Fibroblast of peridontal ligament (primary cell): Measurements from ENCODE around the gene PLXNA1.

Source experiments
- DNase-seq: peaks from one replicate; pipeline ENCODE4 v3.0.0-alpha.2; 2010; ENCODE audit errors: extremely low read depth

Gene PLXNA1

DNA sequence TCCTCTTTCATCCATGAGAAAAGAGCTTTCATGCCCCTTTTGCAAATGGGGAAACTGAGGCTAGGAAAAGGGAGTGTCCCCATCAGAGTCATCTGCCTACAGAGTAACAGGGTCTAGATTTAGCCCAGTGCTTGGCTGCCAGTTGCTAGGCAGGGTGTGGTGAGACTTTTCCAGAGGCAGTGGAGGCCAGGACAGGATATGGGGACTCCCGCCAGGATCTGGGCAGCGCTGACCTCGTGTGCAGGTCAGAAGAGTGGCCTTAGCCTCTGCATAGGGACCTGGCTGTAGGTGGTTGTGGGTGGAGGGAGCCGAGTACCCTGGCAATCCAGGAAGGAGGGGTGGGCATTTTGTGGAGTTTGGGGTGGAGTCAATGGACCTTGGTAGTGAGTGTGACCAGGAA lies 4.2 kb downstream of the PLXNA1 start:
- DNase-seq = no peak

DNA sequence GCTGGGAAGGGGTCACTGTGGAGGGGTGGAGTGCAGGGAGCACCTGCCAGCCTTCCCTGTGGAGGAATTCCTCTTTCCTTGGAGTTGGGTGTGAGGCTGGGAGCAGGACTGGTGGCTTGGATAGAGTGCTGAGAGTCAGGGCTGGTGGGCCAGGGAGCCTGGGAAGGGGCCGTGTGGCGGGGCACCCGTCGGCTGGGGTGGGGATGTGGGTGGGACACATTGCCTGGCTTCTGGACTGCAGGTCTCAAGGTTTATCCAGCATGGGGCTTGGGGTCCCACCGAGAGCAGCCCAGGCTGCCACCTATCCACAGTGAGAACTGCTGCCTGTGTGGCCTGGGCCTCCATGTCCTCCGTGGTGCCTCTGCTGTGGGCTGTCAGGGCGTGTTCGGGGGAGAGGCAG lies 4.7 kb downstream of the PLXNA1 start:
- no peak for DNase-seq

DNA sequence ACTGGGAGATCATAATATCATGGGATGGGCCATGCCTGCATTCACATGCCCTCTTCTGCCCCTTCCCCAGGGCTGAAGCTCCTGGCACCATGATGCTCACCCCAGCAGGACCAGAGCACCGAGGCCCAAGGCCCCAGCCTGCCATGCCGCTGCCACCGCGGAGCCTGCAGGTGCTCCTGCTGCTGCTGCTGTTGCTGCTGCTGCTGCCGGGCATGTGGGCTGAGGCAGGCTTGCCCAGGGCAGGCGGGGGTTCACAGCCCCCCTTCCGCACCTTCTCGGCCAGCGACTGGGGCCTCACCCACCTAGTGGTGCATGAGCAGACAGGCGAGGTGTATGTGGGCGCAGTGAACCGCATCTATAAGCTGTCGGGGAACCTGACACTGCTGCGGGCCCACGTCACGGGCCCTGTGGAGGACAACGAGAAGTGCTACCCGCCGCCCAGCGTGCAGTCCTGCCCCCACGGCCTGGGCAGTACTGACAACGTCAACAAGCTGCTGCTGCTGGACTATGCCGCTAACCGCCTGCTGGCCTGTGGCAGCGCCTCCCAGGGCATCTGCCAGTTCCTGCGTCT lies 5.6 kb downstream of the PLXNA1 start:
- DNase-seq = no peak

DNA sequence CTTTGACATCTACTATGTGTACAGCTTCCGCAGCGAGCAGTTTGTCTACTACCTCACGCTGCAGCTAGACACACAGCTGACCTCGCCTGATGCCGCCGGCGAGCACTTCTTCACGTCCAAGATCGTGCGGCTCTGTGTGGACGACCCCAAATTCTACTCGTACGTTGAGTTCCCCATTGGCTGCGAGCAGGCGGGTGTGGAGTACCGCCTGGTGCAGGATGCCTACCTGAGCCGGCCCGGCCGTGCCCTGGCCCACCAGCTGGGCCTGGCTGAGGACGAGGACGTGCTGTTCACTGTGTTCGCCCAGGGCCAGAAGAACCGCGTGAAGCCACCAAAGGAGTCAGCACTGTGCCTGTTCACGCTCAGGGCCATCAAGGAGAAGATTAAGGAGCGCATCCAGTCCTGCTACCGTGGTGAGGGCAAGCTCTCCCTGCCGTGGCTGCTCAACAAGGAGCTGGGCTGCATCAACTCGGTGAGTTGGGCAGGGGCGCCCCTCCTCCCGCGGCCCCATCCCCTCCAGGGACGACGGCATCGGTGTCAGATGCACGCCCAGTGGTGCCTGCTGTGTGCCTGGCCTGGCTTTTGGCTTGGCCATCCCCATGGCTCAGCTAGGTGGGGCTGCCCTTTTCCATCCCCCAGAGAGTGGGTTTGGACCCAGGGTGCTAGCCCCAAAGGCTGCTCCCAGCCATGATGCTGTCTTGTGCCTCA lies 6.6 kb downstream of the PLXNA1 start:
- DNase-seq = no peak

DNA sequence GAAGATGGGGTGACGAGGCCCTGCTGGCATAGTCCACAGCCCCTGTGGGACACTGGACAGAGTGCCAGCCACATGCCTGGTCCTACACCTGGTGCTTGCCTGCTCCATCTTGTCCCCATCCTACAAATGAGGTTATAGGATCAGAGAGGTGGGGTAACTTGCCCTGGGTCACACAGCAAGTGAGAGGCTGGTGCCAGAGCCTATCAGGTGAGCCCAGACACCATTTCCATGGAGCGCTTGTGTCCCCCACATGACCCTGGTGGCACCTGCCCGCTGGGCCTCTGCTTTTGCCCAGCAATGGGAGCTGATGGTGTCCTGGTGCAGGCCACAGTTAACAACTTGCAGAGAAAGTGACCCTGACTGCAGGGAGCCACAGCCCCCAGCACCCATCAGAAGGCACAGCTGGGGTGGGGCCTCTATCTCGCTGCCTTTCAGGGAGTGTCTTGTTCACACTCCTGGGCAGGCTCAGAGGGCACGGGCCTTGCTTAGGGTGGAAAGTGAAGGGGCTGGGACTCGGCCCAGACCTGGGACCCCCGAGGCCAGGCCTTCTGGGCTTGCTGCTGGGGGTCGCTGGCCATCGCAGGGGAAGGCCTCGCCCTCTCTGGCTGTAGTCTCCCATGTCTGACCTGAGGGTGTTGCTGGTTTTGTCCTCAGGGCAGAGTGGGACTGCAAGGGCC lies 7.2 kb downstream of the PLXNA1 start:
- no peak for DNase-seq

DNA sequence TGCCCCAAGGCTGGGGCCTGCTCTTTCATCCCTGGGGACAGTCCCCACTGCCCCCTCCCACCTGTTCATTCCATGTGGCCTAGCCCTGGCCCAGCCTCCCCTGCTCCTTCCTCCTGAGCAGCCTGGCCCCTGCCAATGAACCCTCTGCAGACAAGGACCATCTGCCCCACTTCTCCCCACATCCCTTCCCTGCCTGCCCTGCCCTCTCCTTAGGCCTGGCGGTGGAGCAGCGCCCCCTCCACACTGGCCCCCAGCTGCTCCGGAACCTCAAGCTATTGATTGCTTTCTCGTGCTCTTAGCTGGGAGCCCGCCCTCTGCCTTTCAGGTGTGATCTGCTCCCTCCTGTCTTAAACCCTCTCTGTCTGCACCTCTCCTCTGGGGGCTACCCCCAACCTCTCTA lies 8.0 kb downstream of the PLXNA1 start:
- no peak for DNase-seq

DNA sequence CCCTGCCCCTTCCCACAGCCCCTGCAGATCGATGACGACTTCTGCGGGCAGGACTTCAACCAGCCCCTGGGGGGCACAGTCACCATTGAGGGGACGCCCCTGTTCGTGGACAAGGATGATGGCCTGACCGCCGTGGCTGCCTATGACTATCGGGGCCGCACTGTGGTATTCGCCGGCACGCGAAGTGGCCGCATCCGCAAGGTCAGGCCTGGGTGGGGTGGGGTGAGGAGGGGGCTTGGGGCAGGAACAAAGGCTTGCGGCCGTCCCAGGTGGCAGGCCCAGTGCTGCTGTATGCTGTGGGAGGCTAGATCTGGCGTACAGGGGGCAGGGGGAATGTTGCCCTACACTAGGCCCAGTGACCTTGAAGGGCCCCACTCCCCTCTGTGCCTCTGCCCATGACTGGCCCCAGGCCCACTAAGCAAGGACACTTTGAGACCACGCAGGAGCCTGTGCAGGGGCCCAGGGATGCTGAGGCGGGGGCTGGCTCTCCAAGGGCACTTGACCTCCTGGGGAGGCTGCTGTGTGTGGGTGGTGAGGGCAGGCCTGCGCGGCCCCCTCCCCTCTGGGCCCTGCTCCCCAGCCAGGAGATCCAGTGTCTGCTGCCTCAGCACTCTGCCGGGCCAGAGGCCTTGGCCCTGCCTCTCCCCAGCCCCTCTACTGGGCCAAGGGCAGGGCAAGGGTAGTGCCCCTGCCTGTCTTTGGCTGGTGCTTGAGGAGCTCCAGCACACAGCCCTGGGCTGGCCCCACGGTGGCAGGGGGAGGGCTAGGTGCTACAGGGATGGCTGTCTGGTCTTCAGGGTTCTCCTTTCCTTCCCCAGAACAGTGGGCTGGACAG lies 8.7 kb downstream of the PLXNA1 start:
- no peak for DNase-seq

DNA sequence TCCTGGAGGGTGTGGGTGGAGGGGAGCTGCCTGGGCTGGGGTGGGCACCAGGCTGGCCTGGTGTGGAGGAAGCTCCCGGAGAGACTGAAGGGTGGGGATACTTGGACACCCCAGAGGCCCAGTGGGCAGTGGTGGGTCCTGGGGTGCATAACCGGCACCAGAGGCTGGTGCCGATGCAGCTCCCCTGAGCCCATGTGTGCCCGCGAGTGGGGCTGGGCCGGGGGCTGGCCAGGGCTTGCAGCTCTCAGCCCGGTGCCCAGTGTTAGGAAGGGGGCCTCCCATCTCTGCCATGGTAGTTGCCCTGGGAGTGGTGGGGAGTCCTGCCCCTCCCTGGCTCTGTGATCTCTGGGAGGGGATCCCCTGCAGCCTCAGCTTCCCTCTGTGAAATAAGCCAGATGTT lies 9.3 kb downstream of the PLXNA1 start:
- no peak for DNase-seq

DNA sequence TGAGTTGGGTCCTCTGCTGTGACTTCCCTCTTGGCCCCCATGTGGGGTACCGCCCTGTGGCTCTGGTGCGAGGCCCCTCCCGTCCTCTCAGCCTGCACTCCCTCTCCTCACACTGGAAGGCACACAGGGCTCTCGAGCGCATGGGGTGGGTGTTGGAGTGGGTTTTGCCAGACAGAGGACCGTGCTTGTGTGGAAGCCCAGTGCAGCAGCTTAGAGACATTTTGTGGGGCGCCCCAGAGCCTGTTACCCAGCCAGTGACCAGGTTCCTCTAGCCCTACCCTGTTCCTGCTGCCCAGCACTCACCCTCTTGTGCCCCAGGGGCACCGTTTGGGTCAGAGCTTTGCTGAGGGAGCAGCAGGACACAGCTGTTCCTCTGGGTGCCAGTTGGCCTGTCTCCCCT lies 9.9 kb downstream of the PLXNA1 start:
- no peak for DNase-seq

DNA sequence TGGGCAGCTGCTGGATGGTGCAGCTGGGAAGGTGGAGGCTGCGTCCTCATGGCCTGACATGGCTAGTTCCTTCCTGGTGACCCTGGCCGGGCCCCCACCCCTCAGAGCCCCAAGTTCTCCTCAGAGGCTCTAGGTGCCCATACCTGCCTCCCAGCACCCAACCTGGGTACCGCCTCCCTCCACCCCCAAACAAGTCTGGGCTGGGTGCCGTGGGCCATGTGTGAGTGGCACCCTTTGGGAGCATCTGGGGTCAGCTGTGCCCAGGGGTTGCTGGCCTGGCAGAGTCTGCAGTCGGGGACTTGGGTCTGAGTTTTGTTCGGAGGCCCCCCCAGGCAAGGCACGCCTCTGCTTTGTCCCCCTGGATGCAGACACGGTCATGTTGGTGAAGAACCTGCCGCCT lies 10.5 kb downstream of the PLXNA1 start:
- no peak for DNase-seq

DNA sequence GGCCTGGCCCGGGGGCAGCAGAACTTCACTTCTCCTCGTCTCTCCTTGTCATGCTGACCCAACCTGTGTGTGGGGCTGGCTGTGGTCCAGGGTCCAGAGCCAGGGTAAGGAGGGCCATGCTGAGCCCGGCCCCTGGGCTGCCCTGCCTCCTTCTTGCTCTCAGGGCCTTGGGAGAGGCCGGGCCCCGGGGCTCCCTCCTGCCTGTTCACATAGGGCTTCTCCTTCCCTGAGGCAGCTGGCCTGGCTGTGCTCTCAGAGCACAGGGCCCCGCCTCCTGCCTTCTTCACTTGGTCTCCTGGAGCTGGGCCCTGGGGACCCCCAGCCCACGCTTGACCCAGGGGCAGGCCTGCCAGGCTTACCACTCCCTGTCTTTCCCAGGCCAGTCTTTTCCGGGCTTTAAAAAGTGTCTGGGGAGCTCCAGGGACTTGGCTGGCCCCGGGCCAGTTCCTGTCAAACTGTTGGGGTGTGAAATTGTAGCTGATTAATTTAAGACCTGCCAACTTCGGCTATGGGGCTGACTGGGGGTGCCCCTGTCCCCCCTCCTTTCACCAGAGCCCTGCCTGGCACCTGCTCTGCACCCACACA lies 11.8 kb downstream of the PLXNA1 start:
- no peak for DNase-seq

DNA sequence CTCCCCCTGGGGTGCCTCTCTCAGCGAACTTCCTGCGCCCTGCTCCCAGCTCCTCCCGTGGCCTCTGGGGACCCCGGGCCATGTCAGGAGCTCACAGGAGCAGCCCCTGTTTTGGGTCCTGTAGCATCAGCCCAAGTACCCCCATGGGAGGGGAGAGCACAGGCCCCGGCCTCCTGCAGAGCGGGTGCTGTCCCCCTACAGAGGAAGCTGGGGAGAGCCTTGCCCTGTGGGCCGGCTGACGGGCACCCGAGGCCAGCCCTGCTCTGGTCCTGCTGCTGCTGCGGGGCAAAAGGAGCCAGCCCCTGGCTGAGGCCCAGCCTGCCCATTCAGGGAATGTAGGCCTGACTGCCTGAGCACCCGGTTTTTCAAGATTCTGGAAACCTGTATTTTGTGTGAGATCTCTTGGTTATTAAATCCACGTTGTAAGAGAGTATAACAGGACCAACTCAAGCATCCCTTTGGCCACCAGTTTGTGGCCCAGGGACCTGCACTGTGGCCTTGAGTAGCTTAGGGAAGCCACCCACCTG lies 12.4 kb downstream of the PLXNA1 start:
- DNase-seq = no peak

DNA sequence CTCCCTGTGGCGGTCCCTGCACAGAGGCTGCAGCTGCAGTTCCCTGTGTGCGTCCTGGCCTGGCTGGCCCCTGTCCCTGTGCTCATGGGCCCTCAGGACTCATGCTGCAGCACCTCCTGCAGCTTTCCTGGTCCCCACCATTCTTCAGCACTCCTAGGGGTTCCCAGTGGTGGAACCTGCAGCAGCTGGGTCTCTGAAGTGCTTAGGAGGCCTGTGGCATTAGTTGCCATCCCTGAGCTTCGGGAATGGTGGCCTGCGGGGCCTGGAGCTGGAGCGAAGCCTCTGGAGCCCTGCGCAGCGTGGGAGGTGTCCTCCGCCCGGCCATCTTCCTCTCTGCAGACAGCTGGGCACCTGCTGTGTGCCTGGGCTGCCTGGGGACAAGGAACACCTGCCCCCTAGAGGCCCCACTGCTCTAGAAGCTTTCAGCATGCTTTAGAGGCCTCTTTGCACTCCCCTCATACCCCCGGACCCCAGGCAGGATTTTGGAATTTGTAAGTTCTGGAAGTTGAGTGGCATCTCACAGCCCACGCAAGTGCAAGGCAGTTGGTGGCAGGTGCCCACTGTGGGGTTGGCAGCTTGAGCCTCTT lies 13.1 kb downstream of the PLXNA1 start:
- no peak for DNase-seq

DNA sequence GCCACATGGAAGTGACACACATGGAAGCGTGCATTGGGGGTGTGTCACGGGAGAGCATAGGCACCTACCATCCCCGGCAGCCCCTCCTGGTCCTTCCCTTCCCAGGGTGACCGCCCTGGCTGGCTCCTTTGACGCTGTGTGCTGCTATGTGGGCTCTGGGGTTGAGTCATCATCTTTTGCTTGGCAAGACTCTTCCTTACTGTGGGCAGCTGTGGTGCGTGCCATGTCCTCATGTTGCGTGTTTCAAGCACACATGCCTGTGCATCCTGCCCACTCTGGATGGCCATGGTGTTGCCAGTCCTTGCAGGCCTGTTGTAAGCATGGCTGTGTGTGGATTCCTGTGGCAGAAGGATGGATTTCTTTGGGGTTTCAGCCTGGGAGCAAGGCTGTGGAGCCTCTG lies 14.0 kb downstream of the PLXNA1 start:
- DNase-seq = peak; percentile 67

DNA sequence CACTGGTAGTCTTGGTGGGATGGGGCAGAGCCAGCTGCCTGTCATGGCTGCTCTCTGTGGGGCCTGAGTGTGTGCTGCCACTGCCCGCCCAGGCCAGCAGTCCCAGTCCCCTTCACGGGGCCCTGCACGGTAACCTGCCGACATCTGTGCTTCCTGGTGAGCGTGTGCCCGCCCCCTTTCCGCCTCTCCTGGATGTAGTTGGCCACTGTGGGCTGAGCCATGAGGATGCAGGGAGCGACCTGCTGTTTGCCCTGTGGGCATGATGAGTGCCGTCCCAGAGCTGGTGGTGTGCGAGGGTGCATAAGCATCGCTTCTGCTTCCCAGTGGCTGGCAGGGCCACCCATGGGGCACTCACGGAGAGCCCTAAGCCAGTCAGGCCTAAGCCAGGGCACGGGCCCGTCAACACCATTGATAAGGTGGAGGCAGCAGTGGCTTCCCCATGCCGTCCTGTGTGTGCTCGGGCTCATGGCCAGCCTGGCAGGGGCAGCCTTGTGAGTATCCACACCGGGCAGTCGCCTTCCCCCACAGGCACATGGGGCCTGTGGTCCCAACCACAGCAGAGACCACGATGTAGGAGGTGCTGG lies 14.6 kb downstream of the PLXNA1 start:
- DNase-seq = no peak

DNA sequence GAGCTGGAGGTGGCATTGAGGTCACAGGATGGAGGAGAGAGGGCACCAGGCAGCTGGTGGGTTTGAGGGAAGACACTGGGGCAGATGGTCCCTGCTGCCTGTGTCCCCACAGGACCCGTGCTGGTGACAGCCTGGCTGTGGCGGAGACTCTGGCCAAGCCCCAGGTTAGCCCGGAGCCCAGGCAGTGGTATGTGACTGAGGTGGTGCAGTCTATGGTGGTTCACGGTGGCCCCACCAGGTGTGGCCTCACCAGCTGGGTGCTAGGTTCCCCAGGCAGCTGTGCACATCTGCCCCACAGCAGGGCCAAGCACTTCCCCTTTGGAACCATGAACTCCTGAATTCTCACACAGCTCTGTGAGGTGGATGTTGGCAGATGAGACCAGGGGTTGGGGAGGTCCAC lies 15.4 kb downstream of the PLXNA1 start:
- DNase-seq = no peak

DNA sequence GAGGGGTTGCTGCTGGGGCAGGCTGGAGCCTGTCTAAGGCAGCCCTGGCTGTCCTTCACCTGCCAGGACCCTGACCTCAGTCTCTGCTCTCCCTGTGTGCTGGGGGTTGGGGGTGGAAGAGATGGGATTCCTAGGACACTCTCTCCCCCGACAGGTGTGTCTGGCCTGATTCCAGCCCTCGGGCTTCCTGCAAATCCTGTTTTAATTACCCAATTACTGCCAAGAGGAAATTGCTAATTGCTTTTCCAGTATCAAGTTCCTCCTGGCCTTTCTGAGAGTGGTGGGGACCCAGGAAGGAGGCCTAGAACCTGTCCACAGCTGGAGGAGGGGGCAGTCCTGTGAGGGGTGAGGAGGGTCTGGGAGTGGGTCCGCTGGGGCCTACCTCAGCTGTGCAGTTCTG lies 15.8 kb downstream of the PLXNA1 start:
- DNase-seq = no peak

DNA sequence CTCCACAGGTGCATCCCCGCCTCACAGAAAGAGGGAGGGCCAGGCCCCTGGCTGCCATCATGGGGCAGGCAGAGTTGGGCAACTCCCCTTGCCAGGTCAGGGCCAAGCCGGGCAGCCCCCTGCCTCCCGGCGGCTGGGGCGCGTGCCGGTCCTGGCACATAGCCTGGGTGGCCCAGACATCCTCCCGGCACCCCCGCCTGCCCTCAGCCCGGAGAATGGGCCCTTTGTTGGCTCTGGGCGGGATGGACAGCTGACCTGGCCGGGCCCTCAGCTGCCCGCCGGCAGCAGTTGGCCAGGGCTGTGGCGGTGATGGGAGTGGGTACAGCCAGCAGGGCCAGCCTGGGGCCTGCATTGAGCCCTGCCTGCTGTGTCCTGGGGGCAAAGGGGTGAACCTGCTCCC lies 16.5 kb downstream of the PLXNA1 start:
- no peak for DNase-seq

DNA sequence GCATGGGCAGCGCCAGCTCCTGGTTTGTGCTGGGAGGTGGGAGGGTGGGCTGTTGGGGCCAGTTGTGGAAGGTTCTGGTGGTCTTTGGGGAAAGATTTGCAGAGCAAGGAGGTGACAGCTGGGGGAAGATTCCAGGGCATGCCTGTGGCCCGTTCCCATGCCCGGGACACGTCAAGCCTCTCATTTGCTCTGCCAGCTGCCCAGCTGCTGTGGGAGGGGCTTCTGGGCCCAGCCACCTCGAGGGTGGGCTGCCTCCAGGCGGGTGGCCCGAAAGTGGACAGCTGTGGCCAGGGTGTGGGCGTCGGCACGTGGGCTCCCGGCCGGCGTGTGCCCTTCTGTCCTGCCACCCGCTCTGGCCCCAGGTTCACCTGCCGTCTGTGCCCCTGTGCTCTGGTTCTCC lies 17.2 kb downstream of the PLXNA1 start:
- DNase-seq = no peak

DNA sequence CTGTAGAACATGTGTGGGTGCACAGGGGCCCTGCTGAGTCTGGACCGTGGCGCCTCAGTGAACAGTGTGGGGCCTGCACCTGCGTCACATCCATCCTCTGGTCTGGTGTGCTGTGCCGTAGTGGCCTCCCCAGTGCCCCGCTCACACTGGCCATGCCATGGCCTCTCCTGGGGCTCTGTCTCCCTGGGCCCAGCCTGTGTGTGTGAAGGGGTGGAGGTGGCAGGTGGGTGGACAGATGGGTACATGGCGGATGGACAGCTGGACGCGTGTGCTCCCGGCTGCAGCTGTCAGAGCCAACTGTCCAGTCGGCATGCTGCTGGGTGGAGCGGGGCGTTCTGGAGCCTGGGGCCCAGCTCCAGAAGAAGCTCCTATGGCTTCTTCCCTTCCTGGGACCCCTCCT lies 17.8 kb downstream of the PLXNA1 start:
- no peak for DNase-seq

DNA sequence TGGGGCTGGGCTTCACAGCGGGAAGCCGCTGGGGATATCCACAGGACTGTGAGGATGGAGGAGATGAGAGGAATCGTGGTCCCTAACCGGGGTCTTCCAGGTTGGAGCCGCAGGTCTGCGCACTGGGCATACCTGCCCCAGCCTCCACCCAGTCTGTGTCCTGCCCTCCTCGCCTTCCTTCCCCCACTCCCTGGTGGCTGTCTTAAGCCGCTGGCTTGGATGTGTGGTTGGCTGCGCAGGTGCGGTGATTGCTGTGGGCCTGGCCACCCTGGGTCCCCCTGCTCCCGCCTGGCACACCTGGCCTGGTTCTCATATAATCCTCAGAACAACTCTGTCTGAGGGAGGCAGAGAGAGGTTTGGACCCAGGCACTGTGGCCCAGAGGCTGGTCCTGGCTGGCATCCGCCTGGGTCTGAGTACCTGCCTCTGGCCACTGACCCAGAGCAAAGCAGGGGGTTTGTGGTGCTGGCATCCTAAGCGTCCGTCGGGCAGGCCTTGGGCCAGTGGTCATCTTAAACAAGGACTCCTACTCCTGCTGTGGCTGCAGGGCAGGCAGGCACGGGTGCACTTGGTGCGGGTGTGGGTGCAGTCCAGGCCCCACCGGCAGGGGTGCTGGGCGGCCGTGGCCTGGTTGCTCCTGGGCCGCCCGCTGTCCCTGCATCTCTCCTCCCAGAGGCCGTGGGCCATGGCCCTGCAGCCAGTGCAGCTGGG lies 18.7 kb downstream of the PLXNA1 start:
- no peak for DNase-seq
